Measurements from ENCODE around the gene DIP2C.
"Not testable (repeated sequence)": the region's sequence is repeated elsewhere in the genome, so short reads cannot be mapped to it uniquely, and the experiment has no call there.

The DIP2C gene

GRCh38 chr10:329361-330099 lies 359.9 kb downstream of the DIP2C start:
- DNase-seq, result peak; percentile 52
- Mint-ChIP-seq H3K27me3 (no peaks in the 10 kb centered on the region), H3K27ac (peak overlapping the region; percentile 35), H3K9me3 (no peaks in the 10 kb centered on the region), H3K4me1 (ENCODE audit: low read depth) (peaks cover 49% of the 10 kb centered on the region), H3K36me3 (ENCODE audit: low read depth) (peaks cover 2% of the 10 kb centered on the region), H3K4me3 (peak overlapping the region; percentile 40)

DNA sequence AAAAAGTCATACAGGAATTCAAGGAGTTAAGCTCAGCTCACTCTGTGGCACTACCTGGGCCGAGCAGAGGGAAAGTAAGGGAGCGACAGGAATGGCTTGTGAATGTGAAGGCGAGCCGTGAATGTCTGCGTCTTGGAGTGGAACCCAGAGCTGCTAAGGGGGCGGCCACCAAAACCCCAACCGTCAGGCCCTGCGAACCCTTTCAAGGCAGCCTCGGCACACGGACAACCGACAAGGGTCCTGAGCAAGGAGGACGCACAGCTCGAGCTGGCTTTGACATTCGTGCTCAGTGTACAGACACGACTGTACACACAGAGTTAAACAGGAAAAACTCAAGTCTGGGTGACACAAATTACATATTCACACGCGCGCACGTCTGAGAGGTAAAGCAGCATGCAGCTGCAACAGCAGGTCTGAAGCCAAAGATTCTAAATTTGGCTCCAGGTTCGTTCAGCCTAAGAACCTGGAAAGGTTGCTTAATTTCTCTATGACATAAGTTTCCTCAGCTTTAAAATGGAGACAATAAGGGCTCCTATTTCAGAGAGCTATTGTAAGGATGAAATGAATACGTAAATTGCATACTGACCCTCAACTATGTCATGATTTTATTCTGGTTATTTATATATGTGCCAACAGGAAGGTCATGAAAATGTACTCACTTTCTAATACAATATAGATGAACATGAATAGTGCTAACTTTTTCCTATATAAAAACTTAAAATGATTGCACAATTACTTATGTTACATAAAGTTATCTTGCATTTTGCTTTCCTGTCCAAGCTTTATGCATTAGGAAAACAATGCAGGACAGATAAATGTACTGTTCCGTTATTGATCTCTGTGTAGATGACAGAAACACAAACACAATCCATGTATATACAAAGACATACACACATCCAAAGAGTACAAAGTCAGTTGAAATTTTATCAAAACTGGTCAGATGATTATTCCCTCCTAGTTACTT lies 361.3 kb downstream of the DIP2C start:
- Mint-ChIP-seq H3K4me3 (no peak overlapping the region), H3K9me3 (no peaks in the 10 kb centered on the region), H3K27ac (no peak overlapping the region), H3K27me3 (no peaks in the 10 kb centered on the region), H3K4me1 (ENCODE audit: low read depth) (peaks cover 48% of the 10 kb centered on the region), H3K36me3 (ENCODE audit: low read depth) (peaks cover 2% of the 10 kb centered on the region)
- DNase-seq, result no peak

DNA sequence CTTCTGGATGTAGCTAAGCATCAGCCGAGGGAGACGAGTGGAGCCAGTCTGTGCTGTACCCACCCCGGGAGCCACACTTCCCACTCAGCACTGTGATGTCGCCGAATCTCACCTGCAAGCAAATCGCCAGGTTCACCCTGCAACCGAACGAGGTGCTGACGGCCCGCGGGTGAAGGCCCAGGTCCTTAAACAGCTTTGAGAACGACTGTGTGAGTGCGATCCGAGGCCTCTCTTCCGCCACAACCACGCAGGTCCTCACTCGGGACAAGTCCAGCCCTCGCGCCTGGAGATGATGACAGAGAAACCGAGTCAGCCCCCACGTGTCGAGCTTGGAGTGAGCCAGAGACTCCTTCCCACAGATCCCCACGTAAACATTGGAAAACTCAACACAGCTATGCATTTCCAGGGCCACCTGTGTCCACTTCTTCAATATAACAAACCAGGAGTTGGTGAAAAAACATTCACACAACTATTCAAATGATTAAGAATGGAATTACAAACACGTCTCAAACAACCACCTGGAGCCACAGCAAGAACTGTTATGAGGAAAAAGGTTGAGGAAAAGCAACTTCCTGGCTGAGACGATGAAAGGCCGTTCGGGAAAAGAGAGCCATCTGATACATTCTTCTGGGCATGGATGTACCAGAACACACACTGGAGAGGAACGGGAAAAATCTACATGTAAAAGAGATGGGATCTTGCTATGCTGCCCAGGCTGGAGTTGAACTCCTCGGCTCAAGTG lies 362.4 kb downstream of the DIP2C start:
- no peaks in the 10 kb centered on the region for H3K9me3 Mint-ChIP-seq
- peaks cover 2% of the 10 kb centered on the region for H3K36me3 Mint-ChIP-seq (ENCODE audit: low read depth)
- H3K27me3 Mint-ChIP-seq, result no peaks in the 10 kb centered on the region
- peaks cover 39% of the 10 kb centered on the region for H3K4me1 Mint-ChIP-seq (ENCODE audit: low read depth)
- H3K4me3 Mint-ChIP-seq, result no peak overlapping the region
- H3K27ac Mint-ChIP-seq, result no peak overlapping the region
- DNase-seq, result no peak

DNA sequence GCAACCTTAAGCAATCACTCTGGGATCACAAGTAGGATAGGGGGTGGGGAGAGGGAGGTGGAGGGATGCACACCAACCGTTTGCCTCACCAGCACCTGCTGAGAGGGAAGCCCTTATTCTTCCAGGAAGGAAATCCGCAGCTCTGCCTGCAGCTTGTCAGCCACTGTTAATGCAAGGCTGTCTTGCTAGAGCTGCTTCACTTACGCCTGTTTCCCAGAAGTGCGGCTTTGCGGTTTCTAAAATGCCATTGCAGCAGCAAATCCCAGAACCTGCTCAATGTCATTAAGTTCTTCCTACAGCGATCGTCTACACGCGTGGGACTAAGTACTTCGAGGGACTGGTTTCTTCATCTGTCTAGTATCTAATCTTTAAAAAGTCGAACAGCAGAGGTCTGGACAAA lies 363.1 kb downstream of the DIP2C start:
- Mint-ChIP-seq H3K9me3 (no peaks in the 10 kb centered on the region), H3K4me3 (no peak overlapping the region), H3K27me3 (no peaks in the 10 kb centered on the region), H3K27ac (no peak overlapping the region), H3K4me1 (ENCODE audit: low read depth) (peaks cover 34% of the 10 kb centered on the region), H3K36me3 (ENCODE audit: low read depth) (peaks cover 2% of the 10 kb centered on the region)
- DNase-seq, result no peak

- no peak overlapping the region for H3K27ac Mint-ChIP-seq
- H3K4me3 Mint-ChIP-seq, result no peak overlapping the region
- peaks cover 32% of the 10 kb centered on the region for H3K4me1 Mint-ChIP-seq (ENCODE audit: low read depth)
- H3K36me3 Mint-ChIP-seq (ENCODE audit: low read depth), result peaks cover 2% of the 10 kb centered on the region
- DNase-seq, result no peak
- H3K27me3 Mint-ChIP-seq, result no peaks in the 10 kb centered on the region
- no peaks in the 10 kb centered on the region for H3K9me3 Mint-ChIP-seq
Measured at GRCh38 chr10:325282-325681, 364.2 kb downstream of the DIP2C start.

DNA sequence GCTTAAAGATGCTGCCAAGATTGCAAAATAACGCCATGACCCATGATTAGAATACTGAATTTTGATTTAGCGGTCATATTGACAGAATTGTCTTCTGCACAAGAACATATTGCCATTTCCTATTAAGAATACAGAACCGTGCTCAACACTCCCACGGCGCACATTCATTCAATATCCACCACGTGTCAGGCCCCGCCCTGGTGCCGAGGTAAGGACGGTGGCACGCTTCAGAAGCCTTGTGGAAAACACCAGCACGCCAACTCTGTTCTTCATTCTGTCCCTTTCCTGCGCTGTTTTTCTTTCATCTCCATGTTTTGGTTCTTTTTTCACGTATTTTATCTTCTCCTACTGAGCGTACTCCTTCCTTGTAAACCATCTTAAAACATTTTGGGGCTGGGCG lies 364.9 kb downstream of the DIP2C start:
- no peak overlapping the region for H3K4me3 Mint-ChIP-seq
- no peak for DNase-seq
- no peak overlapping the region for H3K27ac Mint-ChIP-seq
- no peaks in the 10 kb centered on the region for H3K27me3 Mint-ChIP-seq
- peaks cover 2% of the 10 kb centered on the region for H3K36me3 Mint-ChIP-seq (ENCODE audit: low read depth)
- H3K4me1 Mint-ChIP-seq (ENCODE audit: low read depth), result peaks cover 26% of the 10 kb centered on the region
- H3K9me3 Mint-ChIP-seq, result no peaks in the 10 kb centered on the region

GRCh38 chr10:323651-324293 lies 365.7 kb downstream of the DIP2C start:
- H3K36me3 Mint-ChIP-seq (ENCODE audit: low read depth), result peaks cover 2% of the 10 kb centered on the region
- peak overlapping the region; percentile 39 for H3K4me3 Mint-ChIP-seq
- peaks cover 18% of the 10 kb centered on the region for H3K4me1 Mint-ChIP-seq (ENCODE audit: low read depth)
- no peaks in the 10 kb centered on the region for H3K27me3 Mint-ChIP-seq
- H3K9me3 Mint-ChIP-seq, result no peaks in the 10 kb centered on the region
- peak; percentile 58 for DNase-seq
- peak overlapping the region; percentile 29 for H3K27ac Mint-ChIP-seq

DNA sequence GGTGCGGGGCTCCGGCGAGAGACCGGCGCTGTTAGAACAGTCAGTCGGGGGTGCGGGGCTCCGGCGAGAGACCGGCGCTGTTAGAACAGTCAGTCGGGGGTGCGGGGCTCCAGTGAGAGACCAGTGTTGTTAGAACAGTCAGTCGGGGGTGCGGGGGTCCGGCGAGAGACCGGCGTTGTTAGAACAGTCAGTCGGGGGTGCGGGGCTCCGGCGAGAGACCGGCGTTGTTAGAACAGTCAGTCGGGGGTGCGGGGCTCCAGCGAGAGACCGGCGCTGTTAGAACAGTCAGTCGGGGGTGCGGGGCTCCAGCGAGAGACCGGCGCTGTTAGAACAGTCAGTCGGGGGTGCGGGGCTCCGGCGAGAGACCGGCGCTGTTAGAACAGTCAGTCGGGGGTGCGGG lies 366.4 kb downstream of the DIP2C start:
- H3K9me3 Mint-ChIP-seq; H3K27ac Mint-ChIP-seq; DNase-seq; H3K36me3 Mint-ChIP-seq (ENCODE audit: low read depth); H3K27me3 Mint-ChIP-seq; H3K4me3 Mint-ChIP-seq: not testable (repeated sequence)
- H3K4me1 Mint-ChIP-seq (ENCODE audit: low read depth), result peaks cover 17% of the 10 kb centered on the region

DNA sequence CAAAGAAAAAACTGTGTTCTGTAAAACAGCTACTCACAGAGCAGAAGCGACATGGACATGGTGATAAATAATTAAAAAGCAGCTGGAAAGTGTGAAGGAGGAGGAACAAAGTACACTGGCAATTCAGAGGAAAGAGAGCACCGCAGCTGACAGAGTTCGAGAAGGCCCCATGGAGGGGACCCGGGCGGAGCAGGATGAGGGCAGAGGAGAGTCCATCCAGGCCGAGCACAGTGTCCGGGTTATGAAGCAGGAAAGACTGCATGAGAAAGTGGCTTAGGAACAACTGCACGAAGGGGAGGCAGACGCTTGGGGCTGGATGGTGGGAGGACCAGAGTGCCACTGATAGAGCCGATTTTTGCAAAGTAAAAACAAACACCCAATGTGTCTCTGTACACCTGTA lies 368.7 kb downstream of the DIP2C start:
- Mint-ChIP-seq H3K27me3 (no peaks in the 10 kb centered on the region), H3K4me1 (ENCODE audit: low read depth) (peaks cover 27% of the 10 kb centered on the region), H3K27ac (no peak overlapping the region), H3K36me3 (ENCODE audit: low read depth) (peaks cover 2% of the 10 kb centered on the region), H3K9me3 (no peaks in the 10 kb centered on the region), H3K4me3 (no peak overlapping the region)
- DNase-seq, result no peak

GRCh38 chr10:317926-318325 lies 371.5 kb downstream of the DIP2C start:
- Mint-ChIP-seq H3K36me3 (ENCODE audit: low read depth) (no peaks in the 10 kb centered on the region), H3K9me3 (no peaks in the 10 kb centered on the region), H3K27ac (no peak overlapping the region), H3K4me1 (ENCODE audit: low read depth) (peaks cover 25% of the 10 kb centered on the region), H3K4me3 (no peak overlapping the region), H3K27me3 (no peaks in the 10 kb centered on the region)
- no peak for DNase-seq

DNA sequence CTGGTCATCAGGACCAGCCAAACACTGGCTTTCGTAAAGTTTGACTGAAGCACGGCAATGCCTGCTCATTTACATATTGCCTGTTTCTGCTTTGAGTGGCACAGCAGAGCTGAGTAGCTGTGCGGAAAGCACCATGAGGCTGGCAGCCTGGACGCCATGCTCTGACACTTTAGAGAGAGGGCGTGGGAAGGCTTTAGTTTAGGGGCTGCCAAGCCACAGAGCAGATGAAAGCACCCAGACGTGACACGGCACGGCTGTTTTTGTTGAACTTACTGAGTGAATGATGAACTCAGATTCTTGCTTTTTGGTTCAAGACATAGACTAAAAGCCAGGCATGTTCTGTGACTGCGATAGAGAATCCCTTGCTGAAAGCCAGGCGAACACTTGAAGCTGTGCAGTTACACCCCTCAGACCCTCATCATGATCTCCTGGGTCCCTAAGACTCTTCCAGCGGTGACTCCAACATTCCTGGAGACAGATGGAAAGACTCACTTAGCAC lies 372.1 kb downstream of the DIP2C start:
- no peak overlapping the region for H3K4me3 Mint-ChIP-seq
- no peaks in the 10 kb centered on the region for H3K27me3 Mint-ChIP-seq
- no peaks in the 10 kb centered on the region for H3K9me3 Mint-ChIP-seq
- H3K27ac Mint-ChIP-seq, result peak overlapping the region; percentile 63
- peaks cover 25% of the 10 kb centered on the region for H3K4me1 Mint-ChIP-seq (ENCODE audit: low read depth)
- peak; percentile 41 for DNase-seq
- H3K36me3 Mint-ChIP-seq (ENCODE audit: low read depth), result no peaks in the 10 kb centered on the region

DNA sequence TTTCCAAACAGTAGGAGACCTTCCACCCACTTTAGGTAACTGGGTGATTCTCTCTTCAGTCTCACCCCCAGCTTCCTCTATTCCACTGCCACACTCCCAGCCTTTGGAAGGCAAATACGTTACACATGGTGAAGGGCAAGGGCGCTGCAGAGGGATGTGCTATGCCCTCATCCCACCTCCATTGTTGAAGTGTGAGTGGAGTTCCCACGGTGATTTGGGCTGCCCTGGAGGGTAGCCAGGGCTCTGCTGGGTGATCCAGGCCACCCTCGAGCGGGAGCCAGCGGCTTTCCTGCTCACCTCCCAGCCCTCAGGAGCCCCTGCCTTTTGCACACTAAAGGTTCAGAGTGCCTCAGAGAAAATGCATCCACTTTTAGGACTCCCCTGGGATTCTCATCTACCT lies 373.1 kb downstream of the DIP2C start:
- no peaks in the 10 kb centered on the region for H3K9me3 Mint-ChIP-seq
- H3K27me3 Mint-ChIP-seq, result no peaks in the 10 kb centered on the region

GRCh38 chr10:314871-315270 lies 374.6 kb downstream of the DIP2C start:
- Mint-ChIP-seq H3K9me3 (no peaks in the 10 kb centered on the region), H3K4me3 (no peak overlapping the region), H3K4me1 (ENCODE audit: low read depth) (peaks cover 25% of the 10 kb centered on the region), H3K27me3 (no peaks in the 10 kb centered on the region), H3K36me3 (ENCODE audit: low read depth) (no peaks in the 10 kb centered on the region), H3K27ac (no peak overlapping the region)
- DNase-seq, result no peak

More for the DNA sequence above, 373.1 kb downstream of the DIP2C start:
- Mint-ChIP-seq H3K4me3 (no peak overlapping the region), H3K27ac (no peak overlapping the region), H3K4me1 (ENCODE audit: low read depth) (peaks cover 25% of the 10 kb centered on the region), H3K36me3 (ENCODE audit: low read depth) (no peaks in the 10 kb centered on the region)
- DNase-seq, result no peak

- no peaks in the 10 kb centered on the region for H3K9me3 Mint-ChIP-seq
- no peak for DNase-seq
- peaks cover 25% of the 10 kb centered on the region for H3K4me1 Mint-ChIP-seq (ENCODE audit: low read depth)
- H3K27ac Mint-ChIP-seq, result no peak overlapping the region
- H3K36me3 Mint-ChIP-seq (ENCODE audit: low read depth), result no peaks in the 10 kb centered on the region
- H3K27me3 Mint-ChIP-seq, result no peaks in the 10 kb centered on the region
- H3K4me3 Mint-ChIP-seq, result no peak overlapping the region
Measured at GRCh38 chr10:314381-314780, 375.1 kb downstream of the DIP2C start.

Data from activated T-cell treated with anti-CD3 and anti-CD28 coated beads, Interleukin-2, amount 50 U/mL, for 24 hours (primary cell).